IMR-90 (cell line): Measurements from ENCODE around the gene GRM2. TPM values are rescaled to one million over a fixed set of nuclear protein-coding genes. Genes with fewer than 3 reads are reported as not detected.

Experiments
- ATAC-seq: fragments of 200-7000 bp; cut with Tn5 transposase; 2 replicates; pipeline ENCODE4 v1.9.1; 2020; ENCODE audit warnings: low read depth, mild to moderate bottlenecking, moderate library complexity
- BruUV-seq: library from RNA; stranded (reverse); fragments of 400-500 nt; replicated peaks from 2 replicates; lab custom pipeline; 2021; lab: Mats Ljungman, UMichigan
- CTCF ChIA-PET: fragments of 300-600 bp; formaldehyde crosslinking; extraction: SDS; loops from one replicate; lab custom pipeline; 2021; ENCODE audit warnings: antibody characterized with exemption; lab: Yijun Ruan, JAX
- POLR2A ChIA-PET: fragments of 300-600 bp; sonication (Branson Sonifier 250); formaldehyde crosslinking; loops from one replicate; lab custom pipeline; 2022; ENCODE audit warnings: antibody characterized with exemption; ENCODE audit not compliant: unreplicated experiment; lab: Charles Lee
- DNase-seq: peaks from one replicate; pipeline ENCODE4 v3.0.0; 2013
- H2AFZ ChIP-seq: replicated peaks from 2 replicates; pipeline ENCODE3; 2013; ENCODE audit warnings: low read length, mild to moderate bottlenecking; ENCODE audit not compliant: poor library complexity
- H2AK5ac ChIP-seq: 2 replicates; pipeline ENCODE4 v1.6.1; 2013; ENCODE audit warnings: low read depth, low read length, inconsistent platforms
- H2AK9ac ChIP-seq: replicated peaks from 2 replicates; pipeline ENCODE3; 2013; ENCODE audit warnings: mild to moderate bottlenecking, low read depth, low read length, moderate library complexity; ENCODE audit not compliant: poor library complexity
- H2BK120ac ChIP-seq: 2 replicates; pipeline ENCODE4 v1.6.1; 2013; ENCODE audit warnings: low read depth, low read length, inconsistent platforms
- H2BK15ac ChIP-seq: 3 replicates; pipeline ENCODE4 v1.6.1; 2013; ENCODE audit warnings: low read depth, low read length, inconsistent platforms
- H2BK20ac ChIP-seq: 2 replicates; pipeline ENCODE4 v1.6.1; 2013; ENCODE audit warnings: low read depth, mild to moderate bottlenecking, inconsistent platforms, low read length, moderate library complexity
- H2BK5ac ChIP-seq: 2 replicates; pipeline ENCODE4 v1.6.1; 2013; ENCODE audit warnings: mild to moderate bottlenecking, low read depth, low read length, inconsistent platforms; ENCODE audit not compliant: poor library complexity, severe bottlenecking
- H3K14ac ChIP-seq: replicated peaks from 2 replicates; pipeline ENCODE4 v1.6.1; 2013; ENCODE audit warnings: low read depth, low read length, inconsistent platforms
- H3K18ac ChIP-seq: 2 replicates; pipeline ENCODE4 v1.6.1; 2013; ENCODE audit warnings: low read depth, low read length, control low read depth
- H3K23ac ChIP-seq: 2 replicates; pipeline ENCODE4 v1.6.1; 2013; ENCODE audit warnings: low read depth, low read length, inconsistent platforms
- H3K27ac ChIP-seq: 2 replicates; pipeline ENCODE4 v1.5.1; 2013; ENCODE audit warnings: mild to moderate bottlenecking, control low read depth, low read length; ENCODE audit not compliant: insufficient read depth
- H3K27me3 ChIP-seq: 2 replicates; pipeline ENCODE4 v1.6.1; 2013; ENCODE audit warnings: low read length; ENCODE audit not compliant: control insufficient read depth, insufficient read depth
- H3K36me3 ChIP-seq: 2 replicates; pipeline ENCODE4 v1.6.1; 2013; ENCODE audit warnings: low read length, mixed read lengths; ENCODE audit not compliant: control insufficient read depth, insufficient read depth
- H3K4ac ChIP-seq: 2 replicates; pipeline ENCODE4 v1.6.1; 2013; ENCODE audit warnings: low read depth, low read length, inconsistent platforms
- H3K4me1 ChIP-seq: 2 replicates; pipeline ENCODE4 v1.6.1; 2013; ENCODE audit warnings: low read length, mixed read lengths; ENCODE audit not compliant: control insufficient read depth, insufficient read depth
- H3K4me2 ChIP-seq: 2 replicates; pipeline ENCODE4 v1.6.1; 2013; ENCODE audit warnings: low read depth, mild to moderate bottlenecking, control low read depth, low read length, moderate library complexity
- H3K4me3 ChIP-seq: 2 replicates; pipeline ENCODE4 v1.5.1; 2013; ENCODE audit warnings: low read depth, mild to moderate bottlenecking, control low read depth, low read length, moderate library complexity; ENCODE audit not compliant: insufficient read depth
- H3K56ac ChIP-seq: 2 replicates; pipeline ENCODE4 v1.6.1; 2013; ENCODE audit warnings: low read length, inconsistent platforms; ENCODE audit not compliant: insufficient read depth; ENCODE audit errors: extremely low read depth
- H3K79me1 ChIP-seq, 2 experiments: 2 replicates each; pipeline ENCODE4 v1.6.1; 2013; ENCODE audit warnings: low read length in 2 of 2, inconsistent platforms in 1 of 2, low read depth in 1 of 2
- H3K9ac ChIP-seq: 2 replicates; pipeline ENCODE4 v1.6.1; 2013; ENCODE audit warnings: low read depth, low read length, control low read depth
- H3K9me1 ChIP-seq: 2 replicates; pipeline ENCODE4 v1.6.1; 2013; ENCODE audit warnings: low read length, inconsistent platforms; ENCODE audit not compliant: insufficient read depth
- H3K9me3 ChIP-seq: 2 replicates; pipeline ENCODE4 v1.6.1; 2013; ENCODE audit warnings: low read length; ENCODE audit not compliant: control insufficient read depth, insufficient read depth
- H4K20me1 ChIP-seq: 2 replicates; pipeline ENCODE4 v1.6.1; 2013; ENCODE audit warnings: low read length, inconsistent platforms; ENCODE audit not compliant: insufficient read depth
- H4K5ac ChIP-seq: 2 replicates; pipeline ENCODE4 v1.6.1; 2013; ENCODE audit warnings: mild to moderate bottlenecking, low read depth, low read length, control low read depth
- H4K8ac ChIP-seq, 2 experiments: 2 replicates each; pipeline ENCODE4 v1.6.1; 2013; ENCODE audit warnings: low read depth in 2 of 2, low read length in 2 of 2, control low read depth in 1 of 2, inconsistent platforms in 1 of 2
- H4K91ac ChIP-seq: 2 replicates; pipeline ENCODE4 v1.6.1; 2013; ENCODE audit warnings: low read depth, low read length, inconsistent platforms; ENCODE audit not compliant: insufficient read depth
- BHLHE40 ChIP-seq: fragments of 150-350 bp; IDR thresholded peaks from 2 replicates; pipeline ENCODE4 v1.6.1; 2016; ENCODE audit warnings: mild to moderate bottlenecking, low read depth, low read length
- CEBPB ChIP-seq: IDR thresholded peaks from 2 replicates; pipeline ENCODE4 v1.6.1; 2012; ENCODE audit warnings: low read depth, low read length, improper control_type of control experiment
- CHD1 ChIP-seq: IDR thresholded peaks from 2 replicates; pipeline ENCODE4 v1.6.1; 2012; ENCODE audit warnings: low read depth, low read length, improper control_type of control experiment
- FOS ChIP-seq: fragments of 150-350 bp; IDR thresholded peaks from 2 replicates; pipeline ENCODE4 v1.6.1; 2016; ENCODE audit warnings: low read depth, low read length
- MAFK ChIP-seq: IDR thresholded peaks from 2 replicates; pipeline ENCODE4 v1.6.1; 2012; ENCODE audit warnings: low read depth, low read length, improper control_type of control experiment
- MAZ ChIP-seq: IDR thresholded peaks from 2 replicates; pipeline ENCODE4 v1.6.1; 2012; ENCODE audit warnings: low read depth, mild to moderate bottlenecking, low read length, improper control_type of control experiment, moderate library complexity, borderline replicate concordance
- MXI1 ChIP-seq: IDR thresholded peaks from 2 replicates; pipeline ENCODE4 v1.6.1; 2012; ENCODE audit warnings: low read depth, mild to moderate bottlenecking, low read length, moderate library complexity, borderline replicate concordance
- NFE2L2 ChIP-seq: fragments of 150-350 bp; IDR thresholded peaks from 2 replicates; pipeline ENCODE4 v1.6.1; 2016; ENCODE audit warnings: low read depth, mild to moderate bottlenecking, low read length
- POLR2A ChIP-seq: IDR thresholded peaks from 2 replicates; pipeline ENCODE4 v1.6.1; 2012; ENCODE audit warnings: mild to moderate bottlenecking, low read depth, low read length
- RAD21 ChIP-seq: IDR thresholded peaks from 2 replicates; pipeline ENCODE4 v1.6.1; 2012; ENCODE audit warnings: low read length, improper control_type of control experiment
- RCOR1 ChIP-seq: IDR thresholded peaks from 2 replicates; pipeline ENCODE4 v1.6.1; 2012; ENCODE audit warnings: mild to moderate bottlenecking, low read length, improper control_type of control experiment; ENCODE audit not compliant: insufficient replicate concordance
- RFX5 ChIP-seq: IDR thresholded peaks from 2 replicates; pipeline ENCODE4 v1.8.0; 2012; ENCODE audit warnings: low read depth, mild to moderate bottlenecking, low read length, moderate library complexity
- SMC3 ChIP-seq: fragments of 150-350 bp; IDR thresholded peaks from 2 replicates; pipeline ENCODE4 v1.6.1; 2016; ENCODE audit warnings: low read depth, mild to moderate bottlenecking, antibody characterized with exemption, low read length, moderate library complexity
- WGBS, 2 experiments: methylation state at CpG; one replicate each; pipeline versions ENCODE4 v1.1.5 to v1.1.7; 2013; ENCODE audit warnings: missing lambda C conversion rate in 2 of 2; ENCODE audit not compliant: insufficient read length in 1 of 2; ENCODE audit errors: extremely low coverage in 2 of 2; 5-methylcytosine and 5-hydroxymethylcytosine counted together
- dilution Hi-C: fragments of 300-500 bp; cut with HindIII; formaldehyde crosslinking; loops from one replicate; pipeline ENCODE4 v1.14.3; 2018; ENCODE audit warnings: low sequenced_read_pairs; ENCODE audit not compliant: unreplicated experiment
- in situ Hi-C: fragments of 300-500 bp; cut with MboI; formaldehyde crosslinking; loops from 3 replicates; pipeline ENCODE4 v1.14.3; 2019; ENCODE audit warnings: low sequenced_read_pairs, inconsistent platforms, mixed read lengths
- intact Hi-C: fragments of 100-400 bp; cut with micrococcal nuclease; formaldehyde crosslinking; loops from 2 replicates; pipeline ENCODE4 v1.10.0; 2022
- polyA plus RNA-seq, 3 experiments: library from polyadenylated mRNA; depleted of rRNA; stranded (reverse); fragments of >200 nt; gene quantifications; 2 replicates each; pipeline ENCODE4 v1.2.3, GENCODE V29; 2012; ENCODE audit warnings: low replicate concordance in 1 of 3
- total RNA-seq: library from RNA; depleted of rRNA; stranded (reverse); fragments of >200 nt; gene quantifications from 2 replicates; pipeline ENCODE4 v1.2.3, GENCODE V29; 2012
- TF ChIP-seq, protein P1 (sequence below): fragments of 150-350 bp; IDR thresholded peaks from 2 replicates; pipeline ENCODE4 v1.6.1; 2017; ENCODE audit warnings: mild to moderate bottlenecking, antibody characterized with exemption, low read length, low read depth
- TF ChIP-seq, protein P2 (sequence below): fragments of 150-350 bp; IDR thresholded peaks from 2 replicates; pipeline ENCODE4 v1.6.1; 2016; ENCODE audit warnings: low read depth, mild to moderate bottlenecking, low read length, moderate library complexity, borderline replicate concordance
- TF ChIP-seq, protein P3 (sequence below): conservative IDR thresholded peaks from 2 replicates; pipeline ENCODE4 v1.5.1; 2012; ENCODE audit warnings: mild to moderate bottlenecking, low read depth, low read length, improper control_type of control experiment

Gene GRM2
- total and polyA plus RNA-seq, 2 of the 4 experiments (the other 2 are of a cell fraction) = under 0.01 to 0.14 TPM

DNA sequence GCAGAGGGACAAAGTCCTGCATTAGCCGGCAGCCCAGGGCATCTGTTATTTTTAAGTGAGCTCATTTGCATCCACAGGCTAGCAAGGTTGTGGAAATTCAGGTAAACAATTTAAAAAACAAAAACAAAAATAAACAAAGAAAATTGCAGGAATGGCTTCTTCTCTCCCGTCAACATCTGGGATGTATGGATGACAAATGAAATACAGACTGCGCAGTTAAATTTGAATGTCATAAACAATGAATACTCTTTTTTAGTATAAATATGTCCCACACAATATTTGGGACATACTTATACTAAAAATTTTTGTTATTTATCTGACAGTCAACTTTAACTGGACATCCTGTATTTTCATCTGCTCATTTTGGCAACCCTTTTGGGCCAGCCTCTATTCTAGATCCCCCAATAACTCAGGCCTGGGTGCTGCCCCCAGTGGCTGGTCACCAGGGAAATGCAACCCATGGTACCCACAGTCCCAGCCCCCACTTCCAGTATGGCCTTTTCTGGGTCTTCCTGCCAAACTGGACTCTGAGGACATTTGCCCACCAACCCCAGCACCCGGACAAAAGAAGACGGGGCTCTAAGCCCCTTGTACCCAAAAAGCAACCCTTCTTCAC is 12.7 kb downstream of the GRM2 start:
- Histone ChIP-seq H2BK20ac (no peak overlapping the region), H2AK5ac (no peak overlapping the region), H3K4me3 (no peak overlapping the region), H3K4me2 (no peak overlapping the region), H2AFZ (no peak overlapping the region), H3K56ac (no peak overlapping the region), H3K9ac (no peak overlapping the region), H3K27ac (no peak overlapping the region), H3K18ac (no peak overlapping the region), H4K91ac (no peak overlapping the region), H3K23ac (no peak overlapping the region), H3K27me3 (peaks cover 2% of the 10 kb centered on the region; the same call in 1 of the 2 replicates), H2AK9ac (no peak overlapping the region), H2BK5ac (no peak overlapping the region), H4K5ac (no peak overlapping the region), H3K4ac (no peak overlapping the region), H3K36me3 (no peaks in the 10 kb centered on the region), H3K4me1 (no peaks in the 10 kb centered on the region), H3K9me1 (no peaks in the 10 kb centered on the region; the same call in 1 of the 2 replicates), H4K20me1 (no peaks in the 10 kb centered on the region), H4K8ac (no peak overlapping the region), H3K9me3 (no peaks in the 10 kb centered on the region), H2BK120ac (no peak overlapping the region), H3K79me1 (no peaks in the 10 kb centered on the region), H3K14ac (no peak overlapping the region), H2BK15ac (no peak overlapping the region)
- no TSS peak for BruUV-seq
- dilution Hi-C loops (no loop called here), intact Hi-C loops (no loop called here), in situ Hi-C loops (no loop called here)
- ChIA-PET CTCF (interaction anchor here (1.0 to 1.2 kb wide), 4 partner anchors 9 to 82 kb away, joined by 3 to 7 read pairs (median 4); no protein-coding TSS in a partner anchor), POLR2A (no interaction called here)
- no peak for ATAC-seq
- TF ChIP-seq CEBPB = no peak
- TF ChIP-seq CHD1 = no peak
- no peak for TF ChIP-seq RAD21
- no peak for TF ChIP-seq MAZ
- TF ChIP-seq, protein P1, sequence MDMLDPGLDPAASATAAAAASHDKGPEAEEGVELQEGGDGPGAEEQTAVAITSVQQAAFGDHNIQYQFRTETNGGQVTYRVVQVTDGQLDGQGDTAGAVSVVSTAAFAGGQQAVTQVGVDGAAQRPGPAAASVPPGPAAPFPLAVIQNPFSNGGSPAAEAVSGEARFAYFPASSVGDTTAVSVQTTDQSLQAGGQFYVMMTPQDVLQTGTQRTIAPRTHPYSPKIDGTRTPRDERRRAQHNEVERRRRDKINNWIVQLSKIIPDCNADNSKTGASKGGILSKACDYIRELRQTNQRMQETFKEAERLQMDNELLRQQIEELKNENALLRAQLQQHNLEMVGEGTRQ = no peak
- no peak for TF ChIP-seq RCOR1
- no peak for TF ChIP-seq MAFK
- no peak for TF ChIP-seq FOS
- TF ChIP-seq BHLHE40 = no peak
- TF ChIP-seq RFX5 = no peak
- no peak for TF ChIP-seq MXI1
- no peak for TF ChIP-seq SMC3
- TF ChIP-seq, protein P2, sequence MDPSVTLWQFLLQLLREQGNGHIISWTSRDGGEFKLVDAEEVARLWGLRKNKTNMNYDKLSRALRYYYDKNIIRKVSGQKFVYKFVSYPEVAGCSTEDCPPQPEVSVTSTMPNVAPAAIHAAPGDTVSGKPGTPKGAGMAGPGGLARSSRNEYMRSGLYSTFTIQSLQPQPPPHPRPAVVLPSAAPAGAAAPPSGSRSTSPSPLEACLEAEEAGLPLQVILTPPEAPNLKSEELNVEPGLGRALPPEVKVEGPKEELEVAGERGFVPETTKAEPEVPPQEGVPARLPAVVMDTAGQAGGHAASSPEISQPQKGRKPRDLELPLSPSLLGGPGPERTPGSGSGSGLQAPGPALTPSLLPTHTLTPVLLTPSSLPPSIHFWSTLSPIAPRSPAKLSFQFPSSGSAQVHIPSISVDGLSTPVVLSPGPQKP = no peak
- TF ChIP-seq POLR2A = no peak
- TF ChIP-seq, protein P3, sequence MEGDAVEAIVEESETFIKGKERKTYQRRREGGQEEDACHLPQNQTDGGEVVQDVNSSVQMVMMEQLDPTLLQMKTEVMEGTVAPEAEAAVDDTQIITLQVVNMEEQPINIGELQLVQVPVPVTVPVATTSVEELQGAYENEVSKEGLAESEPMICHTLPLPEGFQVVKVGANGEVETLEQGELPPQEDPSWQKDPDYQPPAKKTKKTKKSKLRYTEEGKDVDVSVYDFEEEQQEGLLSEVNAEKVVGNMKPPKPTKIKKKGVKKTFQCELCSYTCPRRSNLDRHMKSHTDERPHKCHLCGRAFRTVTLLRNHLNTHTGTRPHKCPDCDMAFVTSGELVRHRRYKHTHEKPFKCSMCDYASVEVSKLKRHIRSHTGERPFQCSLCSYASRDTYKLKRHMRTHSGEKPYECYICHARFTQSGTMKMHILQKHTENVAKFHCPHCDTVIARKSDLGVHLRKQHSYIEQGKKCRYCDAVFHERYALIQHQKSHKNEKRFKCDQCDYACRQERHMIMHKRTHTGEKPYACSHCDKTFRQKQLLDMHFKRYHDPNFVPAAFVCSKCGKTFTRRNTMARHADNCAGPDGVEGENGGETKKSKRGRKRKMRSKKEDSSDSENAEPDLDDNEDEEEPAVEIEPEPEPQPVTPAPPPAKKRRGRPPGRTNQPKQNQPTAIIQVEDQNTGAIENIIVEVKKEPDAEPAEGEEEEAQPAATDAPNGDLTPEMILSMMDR = no peak
- TF ChIP-seq NFE2L2 = no peak
- WGBS, 2 experiments = no CpG with 5 or more reads among the region's 5 CpGs
- DNase-seq = no peak
